HG02852 (cell line): ENCODE data around the gene ATP9B.
"Not testable (repeated sequence)": the region's sequence is repeated elsewhere in the genome, so short reads cannot be mapped to it uniquely, and the experiment has no call there.

Experiments
- ATAC-seq: cut with Tn5 transposase; IDR thresholded peaks from one replicate; pipeline ENCODE4 v1.9.1; 2021; ENCODE audit warnings: mild to moderate bottlenecking, moderate library complexity; ENCODE audit not compliant: unreplicated experiment

The ATP9B gene

GRCh38 chr18:79227621-79228020 lies 158.4 kb downstream of the ATP9B start:
- ATAC-seq: no peak

- no peak for ATAC-seq
Measured at GRCh38 chr18:79229431-79229830, 160.2 kb downstream of the ATP9B start.

- no peak for ATAC-seq
Measured at GRCh38 chr18:79234438-79234837, 165.2 kb downstream of the ATP9B start.

GRCh38 chr18:79239631-79240030 lies 170.4 kb downstream of the ATP9B start:
- ATAC-seq: no peak

- ATAC-seq: no peak
Measured at GRCh38 chr18:79241755-79242154, 172.6 kb downstream of the ATP9B start.

- no peak for ATAC-seq
Measured at GRCh38 chr18:79242246-79242645, 173.1 kb downstream of the ATP9B start.

- ATAC-seq: no peak
Measured at GRCh38 chr18:79245517-79246001, 176.4 kb downstream of the ATP9B start.

- ATAC-seq: peak; percentile 99
Measured at GRCh38 chr18:79246309-79247108, 177.3 kb downstream of the ATP9B start.

- no peak for ATAC-seq
Measured at GRCh38 chr18:79248495-79249060, 179.4 kb downstream of the ATP9B start.

GRCh38 chr18:79250301-79250981 lies 181.2 kb downstream of the ATP9B start:
- ATAC-seq: no peak

- ATAC-seq: no peak
Measured at GRCh38 chr18:79251021-79251420, 181.8 kb downstream of the ATP9B start.

GRCh38 chr18:79252904-79253633 lies 183.9 kb downstream of the ATP9B start:
- ATAC-seq: peak; percentile 62

GRCh38 chr18:79257480-79257879 lies 188.3 kb downstream of the ATP9B start:
- ATAC-seq: no peak

- peak; percentile 87 for ATAC-seq
Measured at GRCh38 chr18:79258447-79258846, 189.3 kb downstream of the ATP9B start.

- ATAC-seq: no peak
Measured at GRCh38 chr18:79259218-79259617, 190.0 kb downstream of the ATP9B start.

GRCh38 chr18:79260023-79260422 lies 190.8 kb downstream of the ATP9B start:
- no peak for ATAC-seq

- no peak for ATAC-seq
Measured at GRCh38 chr18:79260510-79260909, 191.3 kb downstream of the ATP9B start.

- ATAC-seq: not testable (repeated sequence)
Measured at GRCh38 chr18:79265068-79265467, 195.9 kb downstream of the ATP9B start.

- not testable (repeated sequence) for ATAC-seq
Measured at GRCh38 chr18:79271812-79272211, 202.6 kb downstream of the ATP9B start.

- ATAC-seq: no peak
Measured at GRCh38 chr18:79272916-79273315, 203.7 kb downstream of the ATP9B start.

GRCh38 chr18:79274823-79275222 lies 205.6 kb downstream of the ATP9B start:
- ATAC-seq: peak; percentile 19
